Peyer's patch (tissue), 4 donors: ENCODE data around the gene OSBPL3. TPM values are rescaled to one million over a fixed set of nuclear protein-coding genes. Genes with fewer than 3 reads are reported as not detected.

Experiments
- DNase-seq, 3 donors: peaks; one replicate each; pipeline ENCODE4 v3.0.0-alpha.2; 2017 to 2019
- H3K27ac ChIP-seq, 4 donors: fragments of 200-600 bp; sonication (generic); one replicate each; pipeline ENCODE4 v1.5.1; 2016 to 2019
- H3K27me3 ChIP-seq, 2 donors: fragments of 200-600 bp; sonication (generic); one replicate each; pipeline ENCODE4 v1.5.1; 2019
- H3K36me3 ChIP-seq, 3 donors: fragments of 200-600 bp; sonication (generic); one replicate each; pipeline ENCODE4 v1.5.1; 2016 to 2019
- H3K4me1 ChIP-seq, 4 donors: fragments of 200-600 bp; sonication (generic); one replicate each; pipeline ENCODE4 v1.5.1; 2016 to 2019
- H3K4me3 ChIP-seq, 4 donors: fragments of 200-600 bp; sonication (generic); 1 replicate in 3 of 4; 2 replicates in 1 of 4; pipeline ENCODE4 v1.5.1; 2016 to 2019; ENCODE audit warnings: mild to moderate bottlenecking in 1 of 4
- H3K9me3 ChIP-seq, 4 donors: fragments of 200-600 bp; sonication (generic); one replicate each; pipeline ENCODE4 v1.5.1; 2016 to 2019; ENCODE audit warnings: mild to moderate bottlenecking in 1 of 4
- POLR2A ChIP-seq, 2 donors: fragments of 450-650 bp; IDR thresholded peaks; one replicate each; pipeline ENCODE4 v1.5.1; 2017; ENCODE audit warnings: antibody characterized with exemption in 2 of 2, mild to moderate bottlenecking in 2 of 2, moderate library complexity in 2 of 2
- total RNA-seq, 4 donors: library from RNA; depleted of rRNA; stranded (reverse); fragments of >200 nt; gene quantifications; one replicate each; pipeline ENCODE4 v1.1.0, GENCODE V29; 2016
- TF ChIP-seq, protein P1 (sequence below), 6 experiments: fragments of 450-650 bp in 4 of 6; fragments of 200-600 bp in 2 of 6; sonication (generic) in 1 of 6; IDR thresholded peaks; one replicate each; pipeline ENCODE4 v1.5.1; 2017 to 2019; ENCODE audit warnings: antibody characterized with exemption in 6 of 6, mild to moderate bottlenecking in 3 of 6, moderate library complexity in 1 of 6

Gene OSBPL3
- total RNA-seq, 4 donors from 2014 or later: 20.1 to 67.7 (median 22.2) TPM

DNA sequence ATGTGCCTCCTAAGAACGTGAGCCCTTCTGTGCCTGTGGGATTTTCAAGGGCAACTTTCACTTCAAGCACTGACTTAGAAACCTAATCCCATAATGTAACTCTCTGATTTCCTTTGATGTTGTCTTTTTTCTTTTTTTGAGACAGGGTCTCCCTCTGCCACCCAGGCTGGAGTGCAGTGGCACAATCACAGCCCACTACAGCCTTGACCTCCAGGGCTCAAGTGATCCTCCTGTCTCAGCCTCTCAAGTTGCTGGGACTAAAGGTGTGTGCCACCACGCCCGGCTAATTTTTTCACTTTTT is 158.3 kb downstream of the OSBPL3 start:
- H3K9me3 ChIP-seq: no peaks in the 10 kb centered on the region
- H3K4me3 ChIP-seq: no peak overlapping the region
- H3K4me1 ChIP-seq: peaks cover under 1 to 27% (median 17%) of the 10 kb centered on the region in 4 donors
- H3K27ac ChIP-seq: peak overlapping the region; percentile 68 to 78 (median 74)
- no peak for TF ChIP-seq POLR2A (IDR thresholded peaks at IDR 0.05)
- TF ChIP-seq, protein P1, sequence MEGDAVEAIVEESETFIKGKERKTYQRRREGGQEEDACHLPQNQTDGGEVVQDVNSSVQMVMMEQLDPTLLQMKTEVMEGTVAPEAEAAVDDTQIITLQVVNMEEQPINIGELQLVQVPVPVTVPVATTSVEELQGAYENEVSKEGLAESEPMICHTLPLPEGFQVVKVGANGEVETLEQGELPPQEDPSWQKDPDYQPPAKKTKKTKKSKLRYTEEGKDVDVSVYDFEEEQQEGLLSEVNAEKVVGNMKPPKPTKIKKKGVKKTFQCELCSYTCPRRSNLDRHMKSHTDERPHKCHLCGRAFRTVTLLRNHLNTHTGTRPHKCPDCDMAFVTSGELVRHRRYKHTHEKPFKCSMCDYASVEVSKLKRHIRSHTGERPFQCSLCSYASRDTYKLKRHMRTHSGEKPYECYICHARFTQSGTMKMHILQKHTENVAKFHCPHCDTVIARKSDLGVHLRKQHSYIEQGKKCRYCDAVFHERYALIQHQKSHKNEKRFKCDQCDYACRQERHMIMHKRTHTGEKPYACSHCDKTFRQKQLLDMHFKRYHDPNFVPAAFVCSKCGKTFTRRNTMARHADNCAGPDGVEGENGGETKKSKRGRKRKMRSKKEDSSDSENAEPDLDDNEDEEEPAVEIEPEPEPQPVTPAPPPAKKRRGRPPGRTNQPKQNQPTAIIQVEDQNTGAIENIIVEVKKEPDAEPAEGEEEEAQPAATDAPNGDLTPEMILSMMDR (IDR thresholded peaks at IDR 0.05): no peak
- no peaks in the 10 kb centered on the region for H3K36me3 ChIP-seq
- no peak for DNase-seq
- no peaks in the 10 kb centered on the region for H3K27me3 ChIP-seq

DNA sequence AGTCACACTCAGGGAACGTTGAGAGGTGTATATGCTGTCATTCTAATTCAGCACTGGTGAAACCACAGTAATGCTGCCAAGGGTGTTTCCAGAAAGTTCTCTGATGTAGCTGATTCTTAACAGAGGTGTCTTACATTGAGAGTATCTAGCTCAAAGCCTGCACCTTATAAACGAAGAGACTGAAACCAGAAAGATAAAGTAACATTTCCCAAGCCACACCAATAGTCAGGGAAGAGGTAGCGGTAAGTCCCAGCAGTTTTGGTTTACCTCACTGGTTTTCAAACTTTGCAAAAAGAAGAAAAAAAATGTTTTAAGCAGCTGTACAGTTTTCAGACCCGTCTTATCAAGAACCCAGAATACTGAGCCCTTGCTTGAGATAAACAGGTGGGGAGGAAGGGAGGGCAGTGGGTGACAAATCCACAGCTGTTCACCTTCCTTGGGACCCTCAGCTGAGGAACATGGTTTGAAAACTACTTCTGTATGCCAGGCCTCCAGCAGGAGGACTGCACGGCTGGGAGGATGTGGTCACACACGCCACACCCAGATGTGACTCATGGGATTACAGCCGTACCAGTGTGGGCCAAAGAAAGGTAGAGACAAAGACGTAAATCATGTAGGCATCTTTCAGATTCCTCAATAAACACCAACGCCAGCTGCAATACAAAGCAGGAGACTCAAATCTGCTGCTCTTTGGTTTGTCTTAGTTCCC is 158.8 kb downstream of the OSBPL3 start:
- peak; percentile 77 to 94 (median 87) for DNase-seq
- Histone ChIP-seq H3K4me3 (no peak overlapping the region), H3K27me3 (no peaks in the 10 kb centered on the region), H3K27ac (peak overlapping the region; percentile 68 to 78 (median 74)), H3K9me3 (no peaks in the 10 kb centered on the region), H3K4me1 (peaks cover 0 to 23% (median 15%) of the 10 kb centered on the region in 4 donors), H3K36me3 (no peaks in the 10 kb centered on the region)
- TF ChIP-seq POLR2A (IDR thresholded peaks at IDR 0.05): peak in 1 of 2 donors; percentile 51
- TF ChIP-seq, protein P1 (IDR thresholded peaks at IDR 0.05): peak in 5 of 6 experiments; percentile 18 to 73 (median 66)

DNA sequence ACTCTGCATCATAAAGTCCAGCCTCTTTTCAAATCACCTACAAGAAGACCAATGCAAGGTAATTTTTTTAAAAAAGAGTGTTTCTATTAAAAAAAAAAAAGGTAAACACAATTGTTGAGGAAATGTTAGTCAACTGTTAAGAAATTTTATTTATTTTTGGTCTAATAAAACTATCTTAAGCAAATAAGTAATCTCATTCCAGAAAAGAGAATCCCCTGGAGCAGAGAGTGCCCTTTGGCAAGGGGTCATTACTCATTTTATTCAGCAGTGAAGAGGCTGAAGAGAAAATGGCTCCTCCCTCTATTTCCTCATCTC is 159.3 kb downstream of the OSBPL3 start:
- Histone ChIP-seq H3K9me3 (no peaks in the 10 kb centered on the region), H3K4me1 (peaks cover 0 to 18% (median 14%) of the 10 kb centered on the region in 4 donors), H3K27me3 (no peaks in the 10 kb centered on the region), H3K27ac (peak overlapping the region; percentile 68 to 78 (median 74)), H3K4me3 (no peak overlapping the region), H3K36me3 (no peaks in the 10 kb centered on the region)
- TF ChIP-seq POLR2A (IDR thresholded peaks at IDR 0.05): no peak
- TF ChIP-seq, protein P1 (IDR thresholded peaks at IDR 0.05): no peak
- no peak for DNase-seq

DNA sequence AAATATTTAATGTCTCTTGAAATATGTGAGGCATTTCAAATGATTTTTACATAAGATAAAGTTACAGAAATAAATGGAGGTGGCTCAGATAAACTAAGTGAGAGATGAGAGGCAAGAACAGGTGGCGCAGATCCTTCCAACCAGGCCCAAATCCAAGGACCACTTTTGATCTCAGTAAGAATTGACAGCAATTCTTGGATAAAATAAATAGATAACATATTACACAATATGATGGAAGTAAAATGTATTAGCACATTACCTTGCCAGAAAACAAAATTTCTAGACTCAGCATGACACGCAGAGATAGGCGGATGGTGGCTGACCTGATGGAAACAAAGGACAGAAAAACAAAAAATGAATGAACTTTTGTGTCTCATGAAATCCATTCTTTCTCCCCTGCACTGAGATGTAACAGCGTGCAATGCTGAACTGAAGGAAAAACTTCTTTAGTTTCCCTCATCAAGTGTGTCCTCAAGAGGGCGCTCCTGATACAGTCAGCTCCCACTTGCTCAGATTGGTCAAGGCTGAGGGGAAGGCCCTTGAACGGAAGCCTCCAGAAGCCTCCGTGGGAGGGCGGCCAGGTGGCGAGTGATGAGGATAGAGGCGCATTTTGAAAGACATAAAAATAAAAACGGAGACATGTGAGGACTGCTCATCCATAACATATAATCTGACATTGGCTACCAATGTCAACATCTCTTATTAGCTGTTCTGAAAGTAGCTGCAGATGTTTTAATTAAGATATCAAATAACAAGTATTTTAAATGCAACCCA is 159.9 kb downstream of the OSBPL3 start:
- no peaks in the 10 kb centered on the region for H3K27me3 ChIP-seq
- DNase-seq: peak; percentile 71 to 95 (median 93)
- H3K27ac ChIP-seq: peak overlapping the region; percentile 40 to 78 (median 72)
- H3K4me3 ChIP-seq: no peak overlapping the region
- no peaks in the 10 kb centered on the region for H3K9me3 ChIP-seq
- TF ChIP-seq, protein P1 (IDR thresholded peaks at IDR 0.05): peak; percentile 88 to 94 (median 90)
- no peak for TF ChIP-seq POLR2A (IDR thresholded peaks at IDR 0.05)
- H3K36me3 ChIP-seq: no peaks in the 10 kb centered on the region
- peaks cover 0 to 15% (median 12%) of the 10 kb centered on the region in 4 donors for H3K4me1 ChIP-seq

DNA sequence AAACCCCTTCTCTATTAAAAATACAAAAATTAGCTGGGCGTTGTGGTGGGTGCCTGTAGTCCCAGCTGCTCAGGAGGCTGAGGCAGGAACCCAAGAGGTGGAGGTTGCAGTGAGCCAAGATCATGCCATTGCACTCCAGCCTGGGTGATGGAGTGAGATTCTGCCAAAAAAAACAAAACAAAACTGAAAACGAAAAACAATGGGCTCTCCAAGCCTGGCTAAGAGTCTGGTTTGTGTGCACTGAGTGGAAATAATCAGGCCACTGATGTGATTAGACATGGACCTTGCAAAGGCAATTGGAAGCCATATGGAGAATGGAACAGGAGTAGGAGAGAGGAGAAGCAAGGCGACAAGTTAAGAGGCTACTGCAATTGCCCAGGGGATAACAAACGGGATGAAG is 162.6 kb downstream of the OSBPL3 start:
- H3K4me3 ChIP-seq: no peak overlapping the region
- H3K4me1 ChIP-seq: peaks cover 0 to 13% (median 11%) of the 10 kb centered on the region in 4 donors
- H3K27me3 ChIP-seq: no peaks in the 10 kb centered on the region
- H3K27ac ChIP-seq: no peak overlapping the region
- H3K36me3 ChIP-seq: no peaks in the 10 kb centered on the region
- TF ChIP-seq, protein P1 (IDR thresholded peaks at IDR 0.05): no peak
- no peak for TF ChIP-seq POLR2A (IDR thresholded peaks at IDR 0.05)
- DNase-seq: no peak
- no peaks in the 10 kb centered on the region for H3K9me3 ChIP-seq
